Measurements from ENCODE around the gene FAM114A1.
A peak's percentile ranks its signal among the peaks of the same experiment; 100 is the strongest.

FAM114A1 gene

DNA sequence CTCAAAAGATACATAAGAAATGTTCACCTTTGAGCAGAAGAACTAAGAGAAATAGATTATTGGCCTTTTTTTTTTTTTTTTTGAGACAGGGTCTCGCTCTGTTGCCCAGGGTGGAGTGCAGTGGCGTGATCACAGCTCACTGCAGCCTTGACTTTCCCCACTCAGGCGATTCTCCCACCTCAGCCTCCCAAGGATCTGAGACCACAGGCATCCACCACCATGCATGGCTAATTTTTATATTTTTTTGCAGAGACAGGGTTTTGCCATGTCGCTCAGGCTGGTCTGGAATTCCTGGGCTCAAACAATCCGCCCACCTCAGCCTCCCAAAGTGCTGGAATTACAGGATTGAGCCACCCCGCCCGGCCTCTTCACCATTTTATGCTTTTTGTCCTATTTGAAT lies 8.1 kb upstream of the FAM114A1 start:
- no peak for DNase-seq (ENCODE audit: low read depth)

DNA sequence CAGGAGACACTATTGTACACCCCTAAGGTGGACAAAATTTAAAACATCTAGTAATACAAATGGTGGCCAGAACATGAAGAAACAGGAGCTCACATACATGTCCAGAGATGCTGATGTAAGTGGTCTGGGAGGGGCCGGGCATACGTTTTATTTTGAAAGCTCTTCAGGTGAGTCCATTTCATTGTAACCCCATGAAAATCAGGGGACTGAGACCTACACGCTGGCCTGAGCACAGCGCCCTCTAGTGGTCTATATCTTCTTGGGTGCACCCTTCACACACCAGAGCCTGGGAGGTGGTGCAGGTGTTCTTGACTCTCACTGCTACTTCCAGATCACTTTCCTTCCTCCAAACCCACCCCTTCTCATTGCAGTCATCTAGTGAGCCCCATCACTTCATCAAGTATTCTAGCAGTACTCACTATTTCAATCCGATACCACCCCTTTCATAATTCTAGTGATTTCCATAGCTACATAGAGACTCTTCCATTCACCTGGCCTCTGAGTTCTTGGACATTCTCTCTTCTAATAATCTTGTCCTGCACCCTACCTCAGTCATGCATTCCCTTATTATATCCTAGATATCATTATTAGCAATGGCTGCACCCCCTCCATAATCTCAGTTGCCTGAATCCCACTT lies 6.7 kb upstream of the FAM114A1 start:
- DNase-seq (ENCODE audit: low read depth) = peak; percentile 71

GRCh38 chr4:38861791-38862190 lies 5.8 kb upstream of the FAM114A1 start:
- DNase-seq (ENCODE audit: low read depth) = no peak

DNA sequence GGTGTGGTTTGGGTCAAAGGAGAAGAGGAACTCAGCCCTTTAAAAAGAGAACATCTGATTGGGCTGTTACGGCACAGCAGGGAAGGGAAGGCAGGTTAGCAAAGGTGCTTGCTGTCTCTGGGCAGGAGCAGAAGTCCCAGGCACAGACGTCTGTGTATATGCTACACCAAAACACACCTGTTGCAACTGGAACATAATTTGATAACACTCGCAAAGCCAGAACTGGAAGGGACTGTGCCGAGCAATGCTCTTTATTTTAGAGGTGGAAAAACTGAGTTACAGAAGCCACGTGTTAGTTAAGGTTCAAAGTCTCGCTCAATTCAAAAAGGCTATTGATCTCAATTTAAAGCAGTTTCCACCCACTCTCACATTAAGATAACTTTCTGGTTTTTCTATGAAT lies 2.2 kb upstream of the FAM114A1 start:
- no peak for DNase-seq (ENCODE audit: low read depth)

- no peak for DNase-seq (ENCODE audit: low read depth)
Measured at GRCh38 chr4:38866973-38867477, 581 bp upstream of the FAM114A1 start.

DNA sequence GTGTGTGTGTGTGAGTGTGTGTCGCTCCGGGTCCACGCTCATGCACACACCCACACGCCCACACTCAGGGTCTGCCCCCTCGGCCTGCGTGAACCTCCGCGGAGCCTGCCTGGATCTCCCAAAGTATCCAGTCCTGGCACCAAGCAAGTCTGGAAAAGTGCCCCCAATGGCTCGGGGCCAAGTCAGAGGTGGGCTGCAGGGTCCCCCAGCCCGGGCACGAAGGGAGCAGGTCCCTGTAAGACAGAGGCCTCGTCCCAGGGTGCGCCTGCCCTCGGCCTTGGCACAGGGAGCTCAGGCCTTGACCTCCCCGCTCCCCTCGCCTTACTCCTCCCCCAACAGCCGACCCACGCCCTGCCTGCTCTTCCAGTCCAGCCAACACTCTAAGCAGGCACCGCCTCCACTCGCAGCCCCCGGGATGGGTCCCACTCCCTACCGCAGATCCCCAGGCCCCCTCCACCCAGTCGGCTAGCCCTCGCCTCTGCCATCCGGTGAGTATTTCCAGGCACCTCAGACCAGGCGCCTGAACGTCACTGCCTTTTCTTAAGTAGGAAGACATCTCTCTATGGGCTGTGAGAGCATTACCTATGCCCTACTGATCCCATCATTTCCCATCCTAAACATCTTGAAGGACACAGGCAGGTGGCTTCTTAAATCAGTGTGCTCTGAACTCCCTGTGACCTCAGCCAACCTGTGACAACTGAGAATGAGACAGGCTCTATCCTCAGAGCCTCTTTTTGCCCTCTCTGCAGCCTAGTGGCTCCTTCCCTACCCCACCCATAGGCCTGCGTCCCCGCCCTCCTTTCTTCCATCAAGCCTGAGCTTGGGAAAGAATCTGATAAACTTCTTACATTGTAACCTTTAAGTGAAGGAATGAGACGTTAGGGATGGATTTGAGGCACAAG lies 704 bp downstream of the FAM114A1 start:
- DNase-seq (ENCODE audit: low read depth) = peak; percentile 48

DNA sequence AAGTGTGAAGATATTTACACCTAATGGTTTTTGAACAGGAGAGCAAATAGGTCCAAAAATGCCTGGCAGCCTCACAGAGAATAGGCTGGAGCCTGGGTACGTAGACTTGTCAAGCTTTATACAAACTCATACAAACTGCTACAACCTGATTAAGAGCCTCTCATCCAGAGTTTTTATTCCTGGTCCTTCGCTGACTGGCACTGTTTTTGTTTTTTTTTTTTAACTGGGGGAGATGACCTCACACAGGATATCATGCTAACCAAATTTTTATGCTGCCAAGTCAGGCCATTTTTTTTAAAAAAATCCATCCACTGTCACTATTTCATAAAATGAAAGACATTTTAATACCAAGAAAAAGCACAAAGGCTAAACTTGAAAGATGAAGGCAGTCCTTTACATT lies 1.9 kb downstream of the FAM114A1 start:
- peak; percentile 30 for DNase-seq (ENCODE audit: low read depth)

DNA sequence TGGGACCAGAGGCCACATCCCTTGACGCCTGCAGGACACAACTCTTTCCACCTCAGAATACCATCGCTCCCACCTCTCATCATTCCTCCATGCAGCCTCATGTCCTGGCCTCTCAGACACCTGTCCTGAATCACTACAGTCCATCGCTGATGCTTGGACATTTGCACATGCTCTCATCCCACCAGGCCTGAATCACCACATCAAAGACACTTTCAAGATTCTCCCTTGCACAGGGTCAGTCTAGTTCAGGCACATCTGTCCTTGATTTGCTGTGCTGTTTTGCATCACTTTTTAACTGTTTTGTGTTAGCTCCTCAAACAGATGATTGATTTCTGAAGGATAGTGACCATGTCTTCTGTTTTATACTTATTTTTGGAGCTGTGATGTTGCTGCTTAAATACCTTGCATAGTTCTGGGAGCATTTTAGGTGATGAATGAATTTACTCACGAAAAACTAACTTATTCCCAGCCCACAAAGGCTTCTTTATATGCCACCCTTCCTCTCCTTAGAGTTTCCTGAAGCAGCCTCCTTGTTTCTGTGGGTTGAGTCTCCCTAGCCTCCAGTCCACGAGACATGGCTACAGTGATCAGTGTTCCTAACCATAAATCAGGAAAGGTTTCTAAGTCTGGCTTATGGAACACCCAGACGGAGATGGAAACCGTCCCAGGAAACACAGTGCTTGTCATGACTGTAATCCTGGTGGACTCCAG lies 2.6 kb downstream of the FAM114A1 start:
- DNase-seq (ENCODE audit: low read depth) = no peak

GRCh38 chr4:38871593-38871992 lies 4.0 kb downstream of the FAM114A1 start:
- no peak for DNase-seq (ENCODE audit: low read depth)

GRCh38 chr4:38872620-38873019 lies 5.0 kb downstream of the FAM114A1 start:
- peak; percentile 76 for DNase-seq (ENCODE audit: low read depth)

DNA sequence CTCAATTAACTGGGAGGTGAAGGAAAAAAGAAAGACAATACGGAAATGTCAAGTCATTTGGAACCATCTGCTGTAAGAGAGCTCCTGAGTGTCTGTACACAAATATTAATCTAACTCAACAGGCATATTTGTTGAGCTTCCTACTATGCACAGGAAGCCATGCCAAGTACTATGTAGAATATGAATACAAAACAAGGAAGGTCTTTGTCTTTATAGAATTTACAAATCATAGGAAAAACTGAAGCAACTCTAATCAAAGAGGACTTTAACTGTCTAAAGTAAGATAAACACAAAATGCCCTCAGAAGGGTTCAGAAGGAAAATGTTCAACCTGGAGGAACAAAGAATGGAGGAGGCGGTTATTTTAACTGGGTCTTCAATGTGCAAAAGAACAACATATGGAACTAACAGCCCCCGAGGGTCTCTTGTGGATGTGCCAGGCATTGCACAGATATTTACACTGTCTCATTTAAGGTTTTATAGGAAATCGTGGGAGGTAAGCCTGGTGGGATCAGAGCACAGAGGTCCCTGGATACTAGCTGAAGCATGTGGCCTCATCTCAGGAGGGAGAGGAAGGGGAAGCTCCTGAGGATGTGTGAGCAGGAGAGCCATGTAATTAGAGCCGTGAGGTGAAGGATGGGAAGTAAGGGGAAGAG lies 5.8 kb downstream of the FAM114A1 start:
- DNase-seq (ENCODE audit: low read depth) = no peak

DNA sequence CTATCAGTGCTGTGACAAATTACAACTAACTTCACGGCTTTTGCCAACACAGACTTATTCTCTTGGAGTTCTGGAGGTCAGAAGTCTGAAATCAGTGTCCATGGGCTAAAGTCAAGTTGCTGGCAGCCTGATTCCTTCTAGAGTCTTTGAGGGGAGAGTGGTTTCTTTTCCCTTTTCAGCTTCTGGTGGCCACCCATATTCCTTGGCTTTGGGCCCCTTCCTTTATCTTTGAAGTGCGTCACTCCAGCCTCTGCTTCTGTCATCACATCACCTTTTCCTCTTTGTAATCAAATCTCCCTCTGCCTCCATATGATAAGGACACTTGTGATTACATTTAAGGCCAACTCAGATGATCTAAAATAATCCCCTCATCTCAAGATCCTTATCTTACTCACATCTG lies 9.0 kb downstream of the FAM114A1 start:
- no peak for DNase-seq (ENCODE audit: low read depth)

- no peak for DNase-seq (ENCODE audit: low read depth)
Measured at GRCh38 chr4:38884254-38884653, 16.6 kb downstream of the FAM114A1 start.

GRCh38 chr4:38889143-38889542 lies 21.5 kb downstream of the FAM114A1 start:
- DNase-seq (ENCODE audit: low read depth) = peak; percentile 89

DNA sequence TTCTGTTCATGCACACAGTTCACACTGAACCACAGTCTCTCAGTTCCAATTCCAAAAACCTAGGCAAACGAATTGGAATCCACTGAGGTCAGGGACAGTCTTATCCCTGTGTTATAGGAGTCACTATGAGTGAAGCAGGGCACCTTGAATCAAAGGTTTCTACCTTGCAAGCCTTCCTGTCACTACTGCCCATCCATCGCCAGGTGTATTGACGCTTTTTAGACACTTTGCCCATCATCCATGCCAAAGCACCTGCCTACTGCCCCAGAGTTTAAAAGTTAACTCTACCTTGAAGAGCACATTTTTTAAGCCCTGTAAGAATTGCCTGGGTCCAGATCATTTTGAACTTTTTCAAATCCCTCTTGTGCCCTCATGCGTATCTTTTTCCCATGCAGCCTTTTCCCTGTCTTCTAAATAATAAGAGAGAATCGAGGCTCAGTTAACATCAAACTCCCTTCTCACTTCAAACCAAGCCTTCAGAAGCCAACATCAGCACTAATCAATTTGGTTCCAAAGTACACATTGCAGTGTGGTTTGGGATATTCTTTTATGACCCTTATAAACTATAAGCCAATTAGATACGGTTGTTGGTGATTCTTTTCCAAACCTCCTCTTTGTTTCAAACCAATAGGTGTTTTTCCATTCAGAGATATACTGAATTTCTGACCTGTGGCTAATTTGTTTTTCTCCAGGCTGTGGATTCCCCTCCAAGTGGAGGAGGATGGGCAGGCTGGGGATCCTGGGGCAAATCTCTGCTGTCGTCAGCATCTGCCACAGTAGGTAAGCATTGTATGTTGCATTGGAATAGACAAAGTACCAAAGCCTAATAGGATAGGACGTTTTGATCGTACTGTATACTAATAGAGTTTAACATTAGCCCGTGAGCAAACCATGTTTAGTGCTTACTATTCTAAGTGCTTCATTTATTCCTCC lies 23.7 kb downstream of the FAM114A1 start:
- no peak for DNase-seq (ENCODE audit: low read depth)

- DNase-seq (ENCODE audit: low read depth) = no peak
Measured at GRCh38 chr4:38894322-38894982, 26.8 kb downstream of the FAM114A1 start.

DNA sequence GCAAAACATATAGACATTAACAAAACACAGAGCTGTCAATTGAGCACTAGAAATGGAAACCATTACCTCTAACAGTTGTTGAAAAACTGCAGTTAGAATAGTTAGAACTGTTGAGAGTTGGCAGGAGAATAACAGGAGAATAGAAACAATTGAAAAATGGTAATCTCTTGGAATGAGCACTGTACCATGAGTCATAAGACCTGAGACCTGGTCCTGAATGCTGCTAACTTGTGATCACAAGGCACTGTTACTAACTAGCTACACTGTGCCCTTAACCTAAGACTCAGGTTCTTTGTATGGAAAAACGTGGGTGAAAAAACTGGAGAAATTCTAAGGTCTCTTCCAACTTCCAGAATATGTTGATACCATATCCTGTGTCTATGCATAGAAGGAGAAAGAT lies 29.3 kb downstream of the FAM114A1 start:
- no peak for DNase-seq (ENCODE audit: low read depth)

GRCh38 chr4:38898245-38898644 lies 30.6 kb downstream of the FAM114A1 start:
- DNase-seq (ENCODE audit: low read depth) = no peak

- no peak for DNase-seq (ENCODE audit: low read depth)
Measured at GRCh38 chr4:38902221-38902620, 34.6 kb downstream of the FAM114A1 start.

GRCh38 chr4:38902695-38903094 lies 35.1 kb downstream of the FAM114A1 start:
- peak; percentile 55 for DNase-seq (ENCODE audit: low read depth)
